ENCODE data around the gene ZNF107.
"Not testable (repeated sequence)": the region's sequence is repeated elsewhere in the genome, so short reads cannot be mapped to it uniquely, and the experiment has no call there.

Gene ZNF107

DNA sequence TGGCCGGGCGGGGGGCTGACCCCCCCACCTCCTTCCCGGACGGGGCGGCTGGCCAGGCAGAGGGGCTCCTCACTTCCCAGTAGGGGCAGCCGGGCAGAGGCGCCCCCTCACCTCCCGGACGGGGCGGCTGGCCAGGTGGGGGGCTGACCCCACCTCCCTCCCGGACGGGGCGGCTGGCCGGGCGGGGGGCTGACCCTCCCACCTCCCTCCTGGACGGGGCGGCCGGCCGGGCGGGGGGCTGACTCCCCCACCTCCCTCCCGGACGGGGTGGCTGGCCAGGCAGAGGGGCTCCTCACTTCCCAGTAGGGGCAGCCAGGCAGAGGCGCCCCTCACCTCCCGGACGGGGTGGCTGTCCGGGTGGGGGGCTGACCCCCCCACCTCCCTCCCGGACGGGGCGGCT is 72.5 kb downstream of the ZNF107 start:
- DNase-seq: not testable (repeated sequence)

DNA sequence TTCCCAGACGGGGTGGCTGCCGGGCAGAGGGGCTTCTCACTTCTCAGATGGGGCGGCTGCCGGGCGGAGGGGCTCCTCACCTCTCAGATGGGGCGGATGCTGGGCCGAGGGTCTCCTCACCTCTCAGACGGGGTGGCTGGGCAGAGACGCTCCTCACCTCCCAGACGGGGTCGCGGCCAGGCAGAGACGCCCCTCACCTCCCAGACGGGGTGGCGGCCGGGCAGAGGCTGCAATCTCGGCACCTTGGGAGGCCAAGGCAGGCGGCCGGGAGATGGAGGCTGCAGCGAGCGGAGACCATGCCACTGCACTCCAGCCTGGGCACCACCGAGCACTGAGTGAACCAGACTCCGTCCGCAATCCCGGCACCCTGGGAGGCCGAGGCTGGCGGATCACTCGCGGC is 73.0 kb downstream of the ZNF107 start:
- not testable (repeated sequence) for DNase-seq

DNA sequence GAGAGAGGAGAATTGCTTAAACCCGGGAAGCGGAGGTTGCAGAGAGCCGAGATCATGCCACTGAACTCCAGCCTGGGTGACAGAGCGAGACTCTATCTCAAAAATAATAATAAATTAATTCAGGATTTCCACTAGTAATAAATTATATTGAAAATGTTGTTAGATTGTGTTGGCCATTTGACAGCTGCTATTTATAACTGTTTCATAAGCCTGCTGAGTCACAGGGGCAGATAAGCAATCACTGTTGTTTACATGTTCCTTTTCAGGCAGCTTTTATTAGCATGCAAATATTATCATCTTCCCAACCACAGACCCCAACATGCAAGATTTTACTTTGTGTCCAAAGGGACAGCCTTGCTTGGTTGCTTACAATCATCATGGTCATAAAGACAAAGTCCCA is 78.7 kb downstream of the ZNF107 start:
- DNase-seq: no peak

DNA sequence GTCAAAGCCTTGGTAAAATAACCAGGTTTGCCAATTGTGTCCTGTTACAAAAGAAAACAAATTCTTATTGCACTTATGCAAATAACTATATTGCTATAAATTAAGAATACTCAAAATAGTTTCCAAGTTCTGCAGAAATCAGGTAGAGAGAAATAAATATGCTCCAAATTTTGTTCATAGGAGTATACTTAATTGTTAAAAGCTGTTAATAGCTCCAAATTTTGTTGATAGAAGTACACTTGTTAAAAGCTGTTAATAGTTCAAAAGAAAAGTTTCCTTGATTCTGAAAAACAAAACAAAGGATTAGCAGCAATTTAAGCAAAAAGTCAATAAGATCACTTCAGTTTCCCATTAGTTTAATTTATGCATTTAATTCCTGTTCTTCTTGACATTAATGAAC is 81.9 kb downstream of the ZNF107 start:
- DNase-seq: no peak

DNA sequence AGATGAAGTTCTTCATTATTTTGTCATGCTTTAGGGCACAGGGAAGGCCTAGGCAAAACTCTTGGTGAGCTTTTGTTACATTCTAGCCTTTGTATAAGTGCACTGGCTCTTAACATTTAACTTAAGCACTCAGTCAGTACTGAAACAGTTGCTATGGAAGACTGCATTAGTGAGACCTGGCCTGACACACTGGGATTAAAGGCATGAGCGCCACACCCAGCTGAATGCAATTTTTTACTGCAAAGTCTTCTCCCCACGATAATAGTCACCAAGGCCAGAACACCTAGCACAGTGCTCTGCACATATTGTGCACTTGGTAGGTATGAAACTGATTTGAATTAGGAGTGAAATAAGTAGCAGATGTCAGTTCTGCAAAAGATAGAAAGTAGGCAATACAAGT is 87.1 kb downstream of the ZNF107 start:
- DNase-seq: no peak

DNA sequence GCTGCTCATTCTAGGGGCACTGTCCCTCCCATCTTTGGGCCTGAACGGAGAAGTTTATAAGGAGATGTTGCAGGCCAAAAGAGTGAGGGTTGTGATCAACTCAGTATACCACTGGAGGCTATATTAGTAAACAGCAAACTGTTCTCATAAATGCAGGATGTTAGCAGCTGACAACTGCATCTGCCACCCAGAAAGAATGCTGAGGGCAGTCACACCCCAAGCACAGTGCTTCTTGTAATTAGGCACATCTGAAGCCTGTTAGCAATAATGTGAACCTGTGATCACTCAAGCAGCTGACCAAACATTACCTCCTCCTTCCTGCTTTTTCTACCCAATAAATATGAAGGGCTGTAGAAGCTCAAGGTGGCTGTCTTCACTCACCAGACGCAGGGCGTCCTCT is 89.9 kb downstream of the ZNF107 start:
- DNase-seq: no peak

DNA sequence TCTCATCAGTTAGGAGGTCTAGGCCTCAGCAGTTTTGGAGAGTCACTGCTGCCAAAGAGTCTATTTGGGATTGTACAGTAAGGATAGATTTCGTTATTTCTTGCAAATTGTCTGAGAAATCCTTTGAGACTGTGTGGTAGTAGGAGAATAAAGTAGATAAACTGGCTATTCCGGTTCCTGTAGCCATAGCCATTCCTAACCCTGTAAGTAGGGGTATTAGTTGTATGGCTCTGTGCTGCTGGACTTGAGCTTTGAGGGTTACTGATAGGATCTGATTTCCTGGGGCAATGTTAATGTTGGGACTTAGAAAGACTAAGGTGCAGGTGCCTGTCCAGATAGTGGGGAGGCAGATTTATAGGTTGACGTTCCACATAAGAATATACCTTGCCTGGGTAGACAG is 92.2 kb downstream of the ZNF107 start:
- DNase-seq: no peak

All from NCI-H1092 treated with DMSO at 0.1 percent for 48 hours (cell line).